Mesenchymal stem cell (in vitro differentiated cells and primary cell): ENCODE results near the gene CCDC201. TPM values are rescaled to one million over a fixed set of nuclear protein-coding genes. Genes with fewer than 3 reads are reported as not detected.

ENCODE experiments used
- small RNA-seq: library from polyadenylated mRNA; stranded (forward); fragments of <200 nt; extraction: miRNeasy Mini kit (QIAGEN cat#:217004); gene quantifications from one replicate; pipeline ENCODE3, GENCODE V24; 2013; ENCODE audit warnings: low read depth

CCDC201 gene

Small RNA genes within 50 kb of the gene (small RNA-seq; reads per million reads assigned to genes)
- not detected for gene RNU6-326P
